Endodermal cell (in vitro differentiated cells): ENCODE data around the gene ANKRD42. TPM values are rescaled to one million over a fixed set of nuclear protein-coding genes. Genes with fewer than 3 reads are reported as not detected.

Experiments
- DNase-seq: peaks from one replicate; pipeline ENCODE4 v3.0.0-alpha.2; 2017
- H3K27ac ChIP-seq: 2 replicates; pipeline ENCODE4 v1.5.1; 2013; ENCODE audit warnings: mild to moderate bottlenecking, low read depth, low read length, moderate library complexity
- H3K27me3 ChIP-seq: 2 replicates; pipeline ENCODE4 v1.6.1; 2013; ENCODE audit warnings: mild to moderate bottlenecking, low read length, moderate library complexity; ENCODE audit not compliant: insufficient read depth, control insufficient read depth, poor library complexity, severe bottlenecking
- H3K36me3 ChIP-seq: 2 replicates; pipeline ENCODE4 v1.7.0; 2013; ENCODE audit warnings: mild to moderate bottlenecking, low read length, moderate library complexity; ENCODE audit not compliant: control insufficient read depth, insufficient read depth
- H3K4me1 ChIP-seq: one replicate; pipeline ENCODE4 v1.7.0; 2013; ENCODE audit warnings: low read length; ENCODE audit not compliant: control insufficient read depth, insufficient read depth
- H3K4me3 ChIP-seq: 2 replicates; pipeline ENCODE4 v1.5.1; 2013; ENCODE audit warnings: mild to moderate bottlenecking, low read length, moderate library complexity
- H3K9ac ChIP-seq: 2 replicates; pipeline ENCODE4 v1.6.1; 2013; ENCODE audit warnings: mild to moderate bottlenecking, low read length, moderate library complexity; ENCODE audit not compliant: poor library complexity, severe bottlenecking; ENCODE audit errors: extremely low read depth
- H3K9me3 ChIP-seq: 2 replicates; pipeline ENCODE4 v1.6.1; 2013; ENCODE audit warnings: mild to moderate bottlenecking, low read length, moderate library complexity; ENCODE audit not compliant: control insufficient read depth
- H3K27ac Mint-ChIP-seq: 2 replicates; pipeline ENCODE4 v1.8.0; 2020; ENCODE audit warnings: mixed read lengths
- H3K27me3 Mint-ChIP-seq: 2 replicates; pipeline ENCODE4 v1.8.0; 2021; ENCODE audit warnings: mild to moderate bottlenecking, mixed read lengths; ENCODE audit not compliant: insufficient read depth
- H3K36me3 Mint-ChIP-seq: 2 replicates; pipeline ENCODE4 v1.8.0; 2020; ENCODE audit warnings: low read depth, mixed read lengths
- H3K4me1 Mint-ChIP-seq: 2 replicates; pipeline ENCODE4 v1.8.0; 2020; ENCODE audit warnings: mixed read lengths
- H3K4me3 Mint-ChIP-seq: 2 replicates; pipeline ENCODE4 v1.8.0; 2020; ENCODE audit warnings: mild to moderate bottlenecking, moderate library complexity, mixed read lengths
- H3K9me3 Mint-ChIP-seq: 2 replicates; pipeline ENCODE4 v1.8.0; 2020; ENCODE audit warnings: mild to moderate bottlenecking, mixed read lengths
- CTCF ChIP-seq: fragments of 200-600 bp; sonication (generic); conservative IDR thresholded peaks from 2 replicates; pipeline ENCODE4 v1.5.0; 2021; ENCODE audit warnings: antibody characterized with exemption, mild to moderate bottlenecking
- WGBS, 2 experiments: methylation state at CpG; one replicate each; pipeline versions ENCODE4 v1.1.5 to v1.1.7; 2013; ENCODE audit warnings: missing lambda C conversion rate in 2 of 2, mixed read lengths in 1 of 2; ENCODE audit not compliant: insufficient coverage in 1 of 2, insufficient read length in 1 of 2; 5-methylcytosine and 5-hydroxymethylcytosine counted together
- total RNA-seq, 2 donors: library from RNA; stranded (reverse); fragmentation: NEBNext Ultra II Directional in 1 of 2; extraction: Animal tissue kit (Norgen Biotek cat#: 25700) in 1 of 2; gene quantifications; 2 replicates in 1 of 2; 3 replicates in 1 of 2; pipeline ENCODE4 v1.2.1, GENCODE V29; 2021

ANKRD42 gene
- total RNA-seq, 2 donors from 2014 or later, result 11.1 to 11.4 TPM

DNA sequence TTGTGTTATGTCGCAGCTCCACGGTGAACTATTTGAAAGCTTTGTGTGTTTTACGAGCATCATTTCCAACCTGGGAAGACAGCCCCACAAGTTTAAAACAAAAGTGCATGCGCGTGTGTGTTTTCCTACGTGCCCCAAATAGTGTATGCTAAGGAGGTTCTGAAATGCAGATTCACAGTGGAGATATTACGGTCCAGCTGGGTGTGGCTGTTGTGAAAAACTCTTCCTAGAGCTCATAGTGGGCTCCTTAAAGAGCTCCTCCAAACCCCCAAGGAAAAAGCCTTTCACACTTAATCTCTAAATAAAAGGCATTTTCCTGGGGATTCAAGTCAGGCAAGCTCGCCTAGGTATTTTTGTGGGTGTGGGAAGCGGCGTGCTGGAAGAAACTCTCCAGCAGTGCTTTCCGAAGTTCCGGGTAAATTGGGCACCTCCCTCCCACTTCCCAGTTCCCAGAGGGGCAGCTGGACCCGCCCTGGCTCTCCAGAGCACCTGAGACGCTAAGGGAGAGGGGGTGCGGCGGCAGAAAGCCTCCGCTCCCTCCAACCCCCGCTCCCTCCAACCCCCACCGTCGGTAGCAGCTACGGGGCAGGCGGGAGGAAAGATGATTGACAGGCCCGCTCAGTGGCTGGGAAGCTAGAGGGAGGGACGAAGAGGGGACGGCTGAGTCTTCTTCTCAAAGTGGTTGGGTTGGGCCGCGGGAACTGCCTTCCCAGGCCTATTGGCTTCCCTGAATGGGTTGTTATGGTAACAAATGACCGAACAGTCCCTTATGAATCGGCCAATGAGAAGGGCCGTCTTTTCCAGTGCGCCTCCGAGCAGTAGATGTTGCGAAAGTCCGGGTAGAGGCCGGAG is 37.1 kb upstream of the ANKRD42 start:
- Mint-ChIP-seq H3K9me3 (no peaks in the 10 kb centered on the region), H3K36me3 (peaks cover 19% of the 10 kb centered on the region), H3K4me1 (peaks cover 25% of the 10 kb centered on the region), H3K27ac (peak overlapping the region; percentile 95), H3K4me3 (peak overlapping the region; percentile 100), H3K27me3 (peaks cover 2% of the 10 kb centered on the region)
- Histone ChIP-seq H3K4me1 (peaks cover 7% of the 10 kb centered on the region), H3K9ac (peak overlapping the region; percentile 36), H3K36me3 (peaks cover 27% of the 10 kb centered on the region), H3K4me3 (peak overlapping the region; percentile 98), H3K9me3 (no peaks in the 10 kb centered on the region), H3K27me3 (no peaks in the 10 kb centered on the region), H3K27ac (peak overlapping the region; percentile 73)
- no peak for TF ChIP-seq CTCF
- DNase-seq, result peak; percentile 99
- 2 to 15% methylated on average over 11 to 33 of the region's 35 CpGs for WGBS, 2 experiments

DNA sequence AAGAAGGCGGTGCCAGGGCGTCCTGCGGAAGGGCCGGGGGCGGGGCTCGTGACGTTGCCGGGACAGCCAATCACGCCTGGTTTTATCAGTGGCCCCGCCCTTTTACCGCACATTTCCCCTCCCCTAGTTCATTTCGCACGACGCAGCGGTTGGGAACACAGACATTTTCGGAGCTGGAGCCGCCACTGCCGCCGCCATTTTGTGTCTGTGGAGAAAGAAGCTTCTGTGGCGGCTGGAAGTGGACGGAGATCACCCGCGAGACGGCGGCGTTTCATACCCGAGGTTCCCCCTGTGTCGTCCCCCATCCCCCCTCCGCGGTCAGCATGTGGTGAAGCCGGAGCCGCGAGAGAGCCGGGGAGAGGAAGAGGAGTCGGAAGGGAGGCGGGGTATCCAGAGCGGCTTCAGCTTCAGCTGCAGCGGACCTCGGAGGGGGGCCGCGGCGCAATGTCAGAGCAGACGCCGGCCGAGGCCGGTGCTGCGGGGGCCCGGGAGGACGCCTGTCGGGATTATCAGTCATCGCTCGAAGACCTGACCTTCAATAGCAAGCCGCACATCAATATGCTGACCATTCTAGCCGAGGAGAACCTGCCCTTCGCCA is 36.4 kb upstream of the ANKRD42 start, which contains the start of gene PCF11:
Gene PCF11 (plus strand): TSS at position 136 of the 598 bp plus-strand sequence. CDS start 309 bp downstream, at position 445.
- no peak for DNase-seq
- H3K27ac Mint-ChIP-seq, result peak within 1 kb of the TSS; percentile 100
- Histone ChIP-seq H3K4me1 (peaks cover 7% of the 10 kb centered on the region), H3K27me3 (no peaks in the 10 kb centered on the region), H3K4me3 (peak within 1 kb of the TSS; percentile 98), H3K9ac (peak within 1 kb of the TSS; percentile 98), H3K27ac (peak within 1 kb of the TSS; percentile 99), H3K36me3 (peaks cover 34% of the 10 kb centered on the region), H3K9me3 (no peaks in the 10 kb centered on the region)
- TF ChIP-seq CTCF, result no peak
- peaks cover 32% of the 10 kb centered on the region for H3K4me1 Mint-ChIP-seq
- H3K9me3 Mint-ChIP-seq, result no peaks in the 10 kb centered on the region
- H3K27me3 Mint-ChIP-seq, result peaks cover 2% of the 10 kb centered on the region
- peak within 1 kb of the TSS; percentile 100 for H3K4me3 Mint-ChIP-seq
- WGBS, 2 experiments, result 0% methylated on average over 24 to 55 of the region's 55 CpGs
- peaks cover 23% of the 10 kb centered on the region for H3K36me3 Mint-ChIP-seq

DNA sequence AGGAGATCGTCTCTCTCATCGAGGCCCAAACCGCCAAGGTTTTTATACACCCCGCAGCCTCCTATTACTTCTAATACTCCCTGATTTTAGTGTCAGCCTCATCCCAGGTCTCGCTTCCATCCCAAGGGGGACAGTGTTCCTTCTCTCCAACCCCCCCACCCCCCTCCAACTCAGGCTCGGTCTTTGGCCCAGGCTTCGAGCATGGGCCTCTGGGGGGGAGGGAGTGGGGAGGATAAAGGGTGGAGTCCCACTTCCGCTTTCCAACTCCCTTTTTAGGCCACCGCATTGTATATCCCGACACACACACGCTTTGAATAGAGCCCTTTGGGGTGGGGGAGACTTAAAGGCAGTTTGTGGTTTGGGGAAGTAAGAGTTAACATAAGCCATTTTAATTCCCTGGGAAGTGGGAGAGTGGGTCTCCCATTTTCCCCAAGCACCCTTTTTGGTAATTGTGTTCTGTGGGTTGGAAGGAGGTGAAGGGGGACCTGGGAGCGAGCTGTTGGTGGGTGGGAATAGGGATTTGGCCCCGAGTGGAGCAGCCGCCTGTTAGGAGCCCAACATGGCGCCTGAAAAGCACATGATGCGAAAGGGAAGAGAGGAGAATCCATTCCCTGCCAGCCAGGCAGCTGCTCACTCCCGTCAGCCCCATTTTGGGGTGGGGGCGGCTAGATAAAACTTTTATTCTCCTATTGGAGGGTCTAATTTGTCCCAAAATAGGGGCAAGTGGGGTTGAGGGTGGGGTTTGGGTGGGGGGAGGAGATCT is 35.7 kb upstream of the ANKRD42 start:
- TF ChIP-seq CTCF, result no peak
- DNase-seq, result peak; percentile 80
- peaks cover 41% of the 10 kb centered on the region for H3K36me3 ChIP-seq
- peak overlapping the region; percentile 98 for H3K9ac ChIP-seq
- H3K27ac Mint-ChIP-seq, result peak overlapping the region; percentile 100
- H3K4me1 Mint-ChIP-seq, result peaks cover 34% of the 10 kb centered on the region
- H3K4me3 ChIP-seq, result peak overlapping the region; percentile 98
- peaks cover 23% of the 10 kb centered on the region for H3K36me3 Mint-ChIP-seq
- H3K27me3 ChIP-seq, result no peaks in the 10 kb centered on the region
- 0% methylated on average over 4 to 16 of the region's 18 CpGs for WGBS, 2 experiments
- peak overlapping the region; percentile 99 for H3K27ac ChIP-seq
- H3K9me3 Mint-ChIP-seq, result no peaks in the 10 kb centered on the region
- no peaks in the 10 kb centered on the region for H3K9me3 ChIP-seq
- H3K4me3 Mint-ChIP-seq, result peak overlapping the region; percentile 100
- peaks cover 2% of the 10 kb centered on the region for H3K27me3 Mint-ChIP-seq
- H3K4me1 ChIP-seq, result peaks cover 7% of the 10 kb centered on the region
